ENCODE data around the gene RELL2.

The RELL2 gene

GRCh38 chr5:141651728-141652105 is 14.9 kb downstream of the RELL2 start:
- TF ChIP-seq MAX (IDR thresholded peaks at IDR 0.05) (no peak), CEBPB (IDR thresholded peaks at IDR 0.05) (no peak), YY1 (IDR thresholded peaks at IDR 0.05; ENCODE audit: low read depth) (no peak), NFIC (IDR thresholded peaks at IDR 0.05) (no peak), EP300 (IDR thresholded peaks at IDR 0.05; ENCODE audit: borderline replicate concordance) (no peak), EGR1 (IDR thresholded peaks at IDR 0.05) (no peak)

GRCh38 chr5:141654298-141654697 is 17.5 kb downstream of the RELL2 start:
- TF ChIP-seq USF1 (IDR thresholded peaks at IDR 0.05) (no peak), CREB1 (IDR thresholded peaks at IDR 0.05; ENCODE audit: low read depth) (no peak), YY1 (IDR thresholded peaks at IDR 0.05; ENCODE audit: low read depth) (no peak), TEAD4 (IDR thresholded peaks at IDR 0.05) (no peak), MAX (IDR thresholded peaks at IDR 0.05) (no peak), EGR1 (IDR thresholded peaks at IDR 0.05) (no peak), FOXM1 (IDR thresholded peaks at IDR 0.05; ENCODE audit: borderline replicate concordance, low read depth) (no peak), EP300 (IDR thresholded peaks at IDR 0.05; ENCODE audit: borderline replicate concordance) (no peak), TAF1 (IDR thresholded peaks at IDR 0.05; ENCODE audit: low read depth) (no peak), RAD21 (IDR thresholded peaks at IDR 0.05; ENCODE audit: low read depth) (no peak), REST (IDR thresholded peaks at IDR 0.05; ENCODE audit: low read depth) (no peak), NFIC (IDR thresholded peaks at IDR 0.05) (no peak), TCF12 (IDR thresholded peaks at IDR 0.05; ENCODE audit: low read depth) (no peak), ZBTB7A (IDR thresholded peaks at IDR 0.05; ENCODE audit: low read depth) (no peak), CEBPB (IDR thresholded peaks at IDR 0.05) (no peak)

GRCh38 chr5:141655020-141655419 is 18.2 kb downstream of the RELL2 start:
- TF ChIP-seq EGR1 (IDR thresholded peaks at IDR 0.05) (no peak), YY1 (IDR thresholded peaks at IDR 0.05; ENCODE audit: low read depth) (no peak), EP300 (IDR thresholded peaks at IDR 0.05; ENCODE audit: borderline replicate concordance) (no peak), FOXM1 (IDR thresholded peaks at IDR 0.05; ENCODE audit: borderline replicate concordance, low read depth) (no peak), USF1 (IDR thresholded peaks at IDR 0.05) (no peak), MAX (IDR thresholded peaks at IDR 0.05) (no peak), REST (IDR thresholded peaks at IDR 0.05; ENCODE audit: low read depth) (no peak), TCF12 (IDR thresholded peaks at IDR 0.05; ENCODE audit: low read depth) (no peak), RAD21 (IDR thresholded peaks at IDR 0.05; ENCODE audit: low read depth) (no peak), NFIC (IDR thresholded peaks at IDR 0.05) (no peak)

- TF ChIP-seq TCF12 (IDR thresholded peaks at IDR 0.05; ENCODE audit: low read depth) (no peak), RAD21 (IDR thresholded peaks at IDR 0.05; ENCODE audit: low read depth) (no peak), USF1 (IDR thresholded peaks at IDR 0.05) (no peak), MAX (IDR thresholded peaks at IDR 0.05) (no peak), EP300 (IDR thresholded peaks at IDR 0.05; ENCODE audit: borderline replicate concordance) (no peak), NFIC (IDR thresholded peaks at IDR 0.05) (no peak), EGR1 (IDR thresholded peaks at IDR 0.05) (no peak), TEAD4 (IDR thresholded peaks at IDR 0.05) (no peak), CEBPB (IDR thresholded peaks at IDR 0.05) (no peak), REST (IDR thresholded peaks at IDR 0.05; ENCODE audit: low read depth) (no peak), FOXM1 (IDR thresholded peaks at IDR 0.05; ENCODE audit: borderline replicate concordance, low read depth) (no peak), TAF1 (IDR thresholded peaks at IDR 0.05; ENCODE audit: low read depth) (no peak), ZBTB7A (IDR thresholded peaks at IDR 0.05; ENCODE audit: low read depth) (no peak), CREB1 (IDR thresholded peaks at IDR 0.05; ENCODE audit: low read depth) (no peak), YY1 (IDR thresholded peaks at IDR 0.05; ENCODE audit: low read depth) (no peak)
Measured at GRCh38 chr5:141656396-141656795, 19.6 kb downstream of the RELL2 start.
